Naive thymus-derived CD4-positive, alpha-beta T cell (primary cell): Measurements from ENCODE around the gene ACOXL. TPM values are rescaled to one million over a fixed set of nuclear protein-coding genes. Genes with fewer than 3 reads are reported as not detected.

ENCODE experiments used
- ATAC-seq: fragments of 150-1000 bp; cut with Tn5 transposase; 2 replicates; pipeline ENCODE4 v1.10.0; 2021; ENCODE audit warnings: mild to moderate bottlenecking, moderate library complexity
- CTCF ChIA-PET: fragments of 350-600 bp; sonication (Branson Sonifier 250); formaldehyde crosslinking; loops from one replicate; lab custom pipeline; 2021; ENCODE audit warnings: antibody characterized with exemption; lab: Charles Lee
- POLR2A ChIA-PET: fragments of 350-600 bp; sonication (Branson Sonifier 250); formaldehyde crosslinking; loops from one replicate; lab custom pipeline; 2021; ENCODE audit warnings: antibody characterized with exemption, inconsistent platforms; lab: Charles Lee
- DNase-seq, 9 donors: peaks; one replicate each; pipeline versions ENCODE4 v3.0.0 to v3.0.0-alpha.2; 2020 to 2022; ENCODE audit warnings: mixed read lengths in 1 of 9
- H3K27ac ChIP-seq: one replicate; pipeline ENCODE4 v1.7.0; 2013; ENCODE audit warnings: mild to moderate bottlenecking, low read depth, low read length, moderate library complexity
- H3K27me3 ChIP-seq, 2 donors: one replicate each; pipeline ENCODE4 v1.7.0; 2013; ENCODE audit warnings: low read length in 2 of 2, mild to moderate bottlenecking in 2 of 2, moderate library complexity in 2 of 2; ENCODE audit not compliant: control insufficient read depth in 2 of 2, insufficient read depth in 2 of 2
- H3K36me3 ChIP-seq, 3 experiments: 1 replicate in 2 of 3; 2 replicates in 1 of 3; pipeline ENCODE4 v1.7.0; 2013; ENCODE audit warnings: low read length in 3 of 3, mild to moderate bottlenecking in 3 of 3, moderate library complexity in 1 of 3; ENCODE audit not compliant: insufficient read depth in 3 of 3, control insufficient read depth in 2 of 3
- H3K4me1 ChIP-seq, 2 donors: one replicate each; pipeline ENCODE4 v1.7.0; 2013; ENCODE audit warnings: low read length in 2 of 2, mild to moderate bottlenecking in 2 of 2, moderate library complexity in 1 of 2; ENCODE audit not compliant: control insufficient read depth in 2 of 2, insufficient read depth in 2 of 2
- H3K4me3 ChIP-seq: 2 replicates; pipeline ENCODE4 v1.7.0; 2013; ENCODE audit warnings: mild to moderate bottlenecking, low read length
- H3K9me3 ChIP-seq, 3 experiments: 1 replicate in 2 of 3; 2 replicates in 1 of 3; pipeline ENCODE4 v1.7.0; 2013; ENCODE audit warnings: low read length in 3 of 3; ENCODE audit not compliant: control insufficient read depth in 2 of 3
- H3K27ac Mint-ChIP-seq, 9 donors: one replicate each; pipeline ENCODE4 v1.8.0; 2020 to 2022; ENCODE audit warnings: mixed read lengths in 9 of 9, mild to moderate bottlenecking in 8 of 9, moderate library complexity in 5 of 9, inconsistent platforms in 2 of 9
- H3K27me3 Mint-ChIP-seq, 5 donors: one replicate each; pipeline ENCODE4 v1.8.0; 2021 to 2022; ENCODE audit warnings: mixed read lengths in 5 of 5, mild to moderate bottlenecking in 1 of 5
- H3K36me3 Mint-ChIP-seq, 5 donors: one replicate each; pipeline ENCODE4 v1.8.0; 2020 to 2022; ENCODE audit warnings: mixed read lengths in 5 of 5, mild to moderate bottlenecking in 3 of 5, inconsistent platforms in 1 of 5
- H3K4me1 Mint-ChIP-seq, 7 donors: one replicate each; pipeline ENCODE4 v1.8.0; 2020 to 2022; ENCODE audit warnings: mixed read lengths in 7 of 7, mild to moderate bottlenecking in 3 of 7, inconsistent platforms in 1 of 7
- H3K4me3 Mint-ChIP-seq, 10 donors: one replicate each; pipeline ENCODE4 v1.8.0; 2020 to 2022; ENCODE audit warnings: mild to moderate bottlenecking in 10 of 10, mixed read lengths in 10 of 10, moderate library complexity in 6 of 10, inconsistent platforms in 2 of 10
- H3K9me3 Mint-ChIP-seq, 11 donors: one replicate each; pipeline ENCODE4 v1.8.0; 2020 to 2022; ENCODE audit warnings: mixed read lengths in 11 of 11, mild to moderate bottlenecking in 4 of 11, inconsistent platforms in 1 of 11, moderate library complexity in 1 of 11
- intact Hi-C, 2 donors: fragments of 100-400 bp; cut with micrococcal nuclease; formaldehyde crosslinking; loops; one replicate each; pipeline ENCODE4 v1.15.1; 2023
- polyA plus RNA-seq, 2 donors: library from polyadenylated mRNA; unstranded; fragments of 300-500 nt; fragmentation: Illumina TruSeq; gene quantifications; one replicate each; pipeline ENCODE4 v1.2.3, GENCODE V29; 2021
- total RNA-seq, 6 experiments: library from RNA in 5 of 6; stranded (reverse) in 5 of 6; gene quantifications; 1 replicate in 5 of 6; 2 replicates in 1 of 6; pipeline ENCODE4 v1.2.3 and lab custom pipeline; 2021 to 2026

Gene ACOXL
- total and polyA plus RNA-seq, 7 experiments from 2014 or later, result 0.29 TPM; not detected in 6

DNA sequence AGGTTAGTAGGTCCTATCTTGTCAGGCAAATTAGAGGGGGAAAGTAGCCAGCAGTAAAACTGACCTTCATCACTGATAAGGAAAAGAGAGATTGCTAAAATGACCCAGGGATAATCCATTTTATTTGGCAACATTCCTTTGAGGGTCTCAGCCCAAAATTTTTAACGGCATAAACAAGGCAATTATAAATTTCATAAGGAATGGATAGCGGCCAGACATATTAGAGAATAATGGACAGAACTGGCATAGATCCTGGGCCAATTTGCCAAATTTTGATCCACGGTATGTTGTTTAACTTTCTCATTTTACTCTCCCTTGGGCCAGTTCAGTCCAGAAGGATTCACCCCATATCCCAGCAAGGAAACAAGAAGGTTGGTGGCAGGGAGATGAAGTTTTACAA lies 217.9 kb downstream of the ACOXL start:
- intact Hi-C loops, result no loop called here
- no peaks in the 10 kb centered on the region for H3K4me1 ChIP-seq
- ChIA-PET CTCF (no interaction called here), POLR2A (no interaction called here)
- no peak overlapping the region for H3K27ac ChIP-seq
- no peaks in the 10 kb centered on the region for H3K36me3 Mint-ChIP-seq
- no peak overlapping the region for H3K4me3 ChIP-seq
- ATAC-seq, result no peak
- H3K27me3 ChIP-seq, result no peaks in the 10 kb centered on the region
- no peak overlapping the region for H3K4me3 Mint-ChIP-seq
- no peaks in the 10 kb centered on the region for H3K36me3 ChIP-seq
- H3K27ac Mint-ChIP-seq, result no peak overlapping the region
- peaks cover 0 to 5% (median 0%) of the 10 kb centered on the region in 11 donors for H3K9me3 Mint-ChIP-seq
- peaks cover 0 to 3% (median 0%) of the 10 kb centered on the region in 7 donors for H3K4me1 Mint-ChIP-seq
- H3K27me3 Mint-ChIP-seq, result peaks cover 0 to 37% (median 0%) of the 10 kb centered on the region in 5 donors
- DNase-seq, result no peak
- no peaks in the 10 kb centered on the region for H3K9me3 ChIP-seq

DNA sequence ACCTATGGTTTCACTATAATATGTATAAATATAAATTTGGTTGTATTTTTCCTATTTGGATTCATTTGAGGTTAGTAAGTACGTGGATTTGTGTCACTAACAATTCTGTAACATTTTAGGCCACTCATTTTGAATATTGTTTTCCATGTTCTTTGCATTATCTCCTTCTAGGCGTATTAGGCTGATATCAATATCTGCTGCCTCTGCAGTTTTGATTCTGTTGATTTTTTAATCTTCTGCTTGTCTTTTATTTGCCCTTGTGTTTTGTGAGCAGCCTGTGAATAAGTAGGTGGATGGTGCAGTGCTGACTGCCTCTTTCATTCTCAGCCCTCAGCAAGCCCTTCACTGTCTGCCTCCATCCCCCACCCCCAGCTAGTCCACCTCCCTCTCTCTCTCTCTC lies 222.7 kb downstream of the ACOXL start:
- POLR2A ChIA-PET, result no interaction called here
- ATAC-seq (no peak), DNase-seq (no peak)
- Histone ChIP-seq H3K9me3 (no peaks in the 10 kb centered on the region), H3K27me3 (no peaks in the 10 kb centered on the region), H3K36me3 (no peaks in the 10 kb centered on the region), H3K4me1 (no peaks in the 10 kb centered on the region), H3K27ac (no peak overlapping the region), H3K4me3 (no peak overlapping the region)
- H3K4me3 Mint-ChIP-seq, result no peak overlapping the region
- CTCF ChIA-PET, result no interaction called here
- H3K9me3 Mint-ChIP-seq, result no peaks in the 10 kb centered on the region
- intact Hi-C loops, result no loop called here
- no peaks in the 10 kb centered on the region for H3K4me1 Mint-ChIP-seq
- no peaks in the 10 kb centered on the region for H3K36me3 Mint-ChIP-seq
- peaks cover 0 to 32% (median 0%) of the 10 kb centered on the region in 5 donors for H3K27me3 Mint-ChIP-seq
- no peak overlapping the region for H3K27ac Mint-ChIP-seq

- peaks cover 0 to 31% (median 0%) of the 10 kb centered on the region in 5 donors for H3K27me3 Mint-ChIP-seq
- no peaks in the 10 kb centered on the region for H3K4me1 Mint-ChIP-seq
- ATAC-seq (no peak), DNase-seq (no peak)
- H3K4me1 ChIP-seq, result no peaks in the 10 kb centered on the region
- intact Hi-C loops, result no loop called here
- no peak overlapping the region for H3K27ac Mint-ChIP-seq
- no peaks in the 10 kb centered on the region for H3K9me3 Mint-ChIP-seq
- H3K9me3 ChIP-seq, result no peaks in the 10 kb centered on the region
- H3K36me3 Mint-ChIP-seq, result no peaks in the 10 kb centered on the region
- no peak overlapping the region for H3K4me3 Mint-ChIP-seq
- no peak overlapping the region for H3K4me3 ChIP-seq
- no peak overlapping the region for H3K27ac ChIP-seq
- no peaks in the 10 kb centered on the region for H3K36me3 ChIP-seq
- no peaks in the 10 kb centered on the region for H3K27me3 ChIP-seq
- ChIA-PET POLR2A (no interaction called here), CTCF (no interaction called here)
These were observed 223.2 kb downstream of the ACOXL start for GRCh38 chr2:110955556-110955955.

GRCh38 chr2:110957293-110957692 lies 224.9 kb downstream of the ACOXL start:
- Mint-ChIP-seq H3K27ac (no peak overlapping the region), H3K4me1 (no peaks in the 10 kb centered on the region)
- intact Hi-C loops, result no loop called here

GRCh38 chr2:110958346-110959119 lies 226.2 kb downstream of the ACOXL start:
- ChIA-PET POLR2A (no interaction called here), CTCF (no interaction called here)
- intact Hi-C loops, result no loop called here
- Mint-ChIP-seq H3K4me1 (no peaks in the 10 kb centered on the region), H3K9me3 (no peaks in the 10 kb centered on the region), H3K27ac (no peak overlapping the region), H3K27me3 (peaks cover 4 to 28% (median 8%) of the 10 kb centered on the region in 5 donors), H3K36me3 (no peaks in the 10 kb centered on the region), H3K4me3 (no peak overlapping the region)
- no peaks in the 10 kb centered on the region for H3K27me3 ChIP-seq
- no peak overlapping the region for H3K27ac ChIP-seq
- ATAC-seq (no peak), DNase-seq (no peak)
- H3K4me1 ChIP-seq, result no peaks in the 10 kb centered on the region
- no peaks in the 10 kb centered on the region for H3K36me3 ChIP-seq
- no peak overlapping the region for H3K4me3 ChIP-seq
- H3K9me3 ChIP-seq, result no peaks in the 10 kb centered on the region

More at GRCh38 chr2:110957293-110957692, 224.9 kb downstream of the ACOXL start:
- no peak for DNase-seq
- no peak for ATAC-seq
- H3K4me3 ChIP-seq, result no peak overlapping the region
- CTCF ChIA-PET, result no interaction called here
- no peaks in the 10 kb centered on the region for H3K36me3 ChIP-seq
- Mint-ChIP-seq H3K9me3 (no peaks in the 10 kb centered on the region), H3K36me3 (no peaks in the 10 kb centered on the region), H3K27me3 (peaks cover 0 to 28% (median 8%) of the 10 kb centered on the region in 5 donors), H3K4me3 (no peak overlapping the region)
- POLR2A ChIA-PET, result no interaction called here
- no peak overlapping the region for H3K27ac ChIP-seq
- no peaks in the 10 kb centered on the region for H3K27me3 ChIP-seq
- H3K9me3 ChIP-seq, result no peaks in the 10 kb centered on the region
- no peaks in the 10 kb centered on the region for H3K4me1 ChIP-seq

GRCh38 chr2:110959198-110959597 lies 226.8 kb downstream of the ACOXL start:
- H3K4me3 ChIP-seq, result no peak overlapping the region
- ATAC-seq (no peak), DNase-seq (no peak)
- Mint-ChIP-seq H3K4me1 (no peaks in the 10 kb centered on the region), H3K27ac (no peak overlapping the region), H3K4me3 (no peak overlapping the region), H3K27me3 (peaks cover 4 to 29% (median 8%) of the 10 kb centered on the region in 5 donors), H3K9me3 (no peaks in the 10 kb centered on the region), H3K36me3 (no peaks in the 10 kb centered on the region)
- intact Hi-C loops, result no loop called here
- H3K27me3 ChIP-seq, result no peaks in the 10 kb centered on the region
- ChIA-PET POLR2A (no interaction called here), CTCF (no interaction called here)
- no peak overlapping the region for H3K27ac ChIP-seq
- H3K36me3 ChIP-seq, result no peaks in the 10 kb centered on the region
- H3K9me3 ChIP-seq, result no peaks in the 10 kb centered on the region
- no peaks in the 10 kb centered on the region for H3K4me1 ChIP-seq

DNA sequence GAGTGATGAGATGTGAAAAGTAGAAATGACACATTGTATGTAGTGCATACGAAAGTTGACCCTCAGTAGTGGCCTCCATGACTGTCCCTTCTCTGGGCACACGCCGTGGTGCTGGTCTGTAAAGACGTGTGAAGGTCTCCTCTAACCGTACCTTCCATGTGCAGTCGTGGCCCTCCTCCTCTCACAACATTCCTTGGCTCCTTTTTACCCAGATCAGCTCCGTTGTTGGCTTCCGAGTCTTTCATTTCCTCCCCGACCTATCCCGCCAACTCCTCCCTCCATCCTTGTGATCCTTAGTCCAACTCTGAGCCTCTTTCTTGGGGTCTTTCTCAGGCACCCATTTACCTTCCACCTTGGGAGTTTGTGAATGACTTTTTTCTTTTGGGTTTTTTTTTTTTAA lies 227.9 kb downstream of the ACOXL start:
- Histone ChIP-seq H3K4me3 (no peak overlapping the region), H3K27me3 (no peaks in the 10 kb centered on the region), H3K27ac (no peak overlapping the region), H3K36me3 (no peaks in the 10 kb centered on the region), H3K4me1 (no peaks in the 10 kb centered on the region), H3K9me3 (no peaks in the 10 kb centered on the region)
- H3K9me3 Mint-ChIP-seq, result no peaks in the 10 kb centered on the region
- no peak overlapping the region for H3K4me3 Mint-ChIP-seq
- H3K36me3 Mint-ChIP-seq, result no peaks in the 10 kb centered on the region
- DNase-seq (no peak), ATAC-seq (no peak)
- no peaks in the 10 kb centered on the region for H3K4me1 Mint-ChIP-seq
- no peak overlapping the region for H3K27ac Mint-ChIP-seq
- intact Hi-C loops, result no loop called here
- CTCF ChIA-PET, result no interaction called here
- POLR2A ChIA-PET, result no interaction called here
- H3K27me3 Mint-ChIP-seq, result peaks cover 4 to 26% (median 12%) of the 10 kb centered on the region in 5 donors
